Measurements from ENCODE around the gene MICU1. TPM values are rescaled to one million over a fixed set of nuclear protein-coding genes. Genes with fewer than 3 reads are reported as not detected.
A peak's percentile ranks its signal among the peaks of the same experiment; 100 is the strongest.

The MICU1 gene
- total RNA-seq, 1 donor from 2014 or later = 28.7 TPM

GRCh38 chr10:72322280-72323058 is 303.4 kb downstream of the MICU1 start:
- Histone ChIP-seq H3K9ac (ENCODE audit: low read length) (no peak overlapping the region), H2AFZ (ENCODE audit: low read depth, low read length) (peak overlapping the region; percentile 32), H3K79me2 (ENCODE audit: insufficient read depth, low read length) (no peaks in the 10 kb centered on the region), H3K4me1 (ENCODE audit: insufficient read depth, low read length) (peaks cover 46% of the 10 kb centered on the region), H3K27me3 (ENCODE audit: insufficient read depth, low read length) (no peaks in the 10 kb centered on the region), H3K9me3 (ENCODE audit: insufficient read depth, low read depth, low read length) (no peaks in the 10 kb centered on the region), H4K20me1 (ENCODE audit: insufficient read depth, low read length) (no peaks in the 10 kb centered on the region), H3K27ac (ENCODE audit: low read depth, low read length) (peak overlapping the region; percentile 88), H3K4me3 (ENCODE audit: insufficient read depth, low read depth, low read length) (no peak overlapping the region), H3K36me3 (ENCODE audit: insufficient read depth, low read length) (no peaks in the 10 kb centered on the region), H3K4me2 (ENCODE audit: low read length) (no peak overlapping the region)
- no peak for TF ChIP-seq CTCF (IDR thresholded peaks at IDR 0.05; ENCODE audit: insufficient read depth, low read depth, low read length)
- H3K36me3 Mint-ChIP-seq (ENCODE audit: low read depth, unreplicated experiment) = no peaks in the 10 kb centered on the region
- peaks cover 25% of the 10 kb centered on the region for H3K4me1 Mint-ChIP-seq (ENCODE audit: low read depth, unreplicated experiment)
- H3K27ac Mint-ChIP-seq (ENCODE audit: unreplicated experiment) = peak overlapping the region; percentile 100
- H3K9me3 Mint-ChIP-seq (ENCODE audit: unreplicated experiment) = no peaks in the 10 kb centered on the region
- peak overlapping the region; percentile 62 for H3K4me3 Mint-ChIP-seq (ENCODE audit: unreplicated experiment)
- FAIRE-seq (no peak), DNase-seq (ENCODE audit: low read depth) (no peak)
- H3K27me3 Mint-ChIP-seq (ENCODE audit: low read depth, unreplicated experiment) = no peaks in the 10 kb centered on the region

- Mint-ChIP-seq H3K36me3 (ENCODE audit: low read depth, unreplicated experiment) (no peaks in the 10 kb centered on the region), H3K4me3 (ENCODE audit: unreplicated experiment) (peak overlapping the region; percentile 62), H3K9me3 (ENCODE audit: unreplicated experiment) (no peaks in the 10 kb centered on the region), H3K27me3 (ENCODE audit: low read depth, unreplicated experiment) (no peaks in the 10 kb centered on the region), H3K27ac (ENCODE audit: unreplicated experiment) (peak overlapping the region; percentile 100), H3K4me1 (ENCODE audit: low read depth, unreplicated experiment) (peaks cover 25% of the 10 kb centered on the region)
- no peaks in the 10 kb centered on the region for H3K27me3 ChIP-seq (ENCODE audit: insufficient read depth, low read length)
- no peak overlapping the region for H3K4me3 ChIP-seq (ENCODE audit: insufficient read depth, low read depth, low read length)
- H3K36me3 ChIP-seq (ENCODE audit: insufficient read depth, low read length) = no peaks in the 10 kb centered on the region
- H3K9me3 ChIP-seq (ENCODE audit: insufficient read depth, low read depth, low read length) = no peaks in the 10 kb centered on the region
- peak overlapping the region; percentile 32 for H2AFZ ChIP-seq (ENCODE audit: low read depth, low read length)
- no peak overlapping the region for H3K4me2 ChIP-seq (ENCODE audit: low read length)
- H3K27ac ChIP-seq (ENCODE audit: low read depth, low read length) = peak overlapping the region; percentile 88
- DNase-seq (ENCODE audit: low read depth) = no peak
- TF ChIP-seq EZH2 (IDR thresholded peaks at IDR 0.05; ENCODE audit: insufficient read depth, low read length) (no peak), CTCF (IDR thresholded peaks at IDR 0.05; ENCODE audit: insufficient read depth, low read depth, low read length) (no peak)
- H3K9ac ChIP-seq (ENCODE audit: low read length) = peak overlapping the region; percentile 77
- peaks cover 46% of the 10 kb centered on the region for H3K4me1 ChIP-seq (ENCODE audit: insufficient read depth, low read length)
- H3K79me2 ChIP-seq (ENCODE audit: insufficient read depth, low read length) = no peaks in the 10 kb centered on the region
- FAIRE-seq = no peak
- no peaks in the 10 kb centered on the region for H4K20me1 ChIP-seq (ENCODE audit: insufficient read depth, low read length)
These were observed 303.9 kb downstream of the MICU1 start for GRCh38 chr10:72322030-72322279.

GRCh38 chr10:72321248-72322029 is 304.4 kb downstream of the MICU1 start:
- Histone ChIP-seq H3K36me3 (ENCODE audit: insufficient read depth, low read length) (no peaks in the 10 kb centered on the region), H3K27me3 (ENCODE audit: insufficient read depth, low read length) (no peaks in the 10 kb centered on the region), H3K27ac (ENCODE audit: low read depth, low read length) (peak overlapping the region; percentile 88), H3K4me1 (ENCODE audit: insufficient read depth, low read length) (peaks cover 46% of the 10 kb centered on the region), H3K4me3 (ENCODE audit: insufficient read depth, low read depth, low read length) (no peak overlapping the region), H3K4me2 (ENCODE audit: low read length) (peak overlapping the region; percentile 81), H3K9me3 (ENCODE audit: insufficient read depth, low read depth, low read length) (no peaks in the 10 kb centered on the region), H4K20me1 (ENCODE audit: insufficient read depth, low read length) (no peaks in the 10 kb centered on the region), H3K79me2 (ENCODE audit: insufficient read depth, low read length) (no peaks in the 10 kb centered on the region), H2AFZ (ENCODE audit: low read depth, low read length) (no peak overlapping the region), H3K9ac (ENCODE audit: low read length) (peak overlapping the region; percentile 77)
- no peak overlapping the region for H3K4me3 Mint-ChIP-seq (ENCODE audit: unreplicated experiment)
- no peaks in the 10 kb centered on the region for H3K27me3 Mint-ChIP-seq (ENCODE audit: low read depth, unreplicated experiment)
- peaks cover 22% of the 10 kb centered on the region for H3K4me1 Mint-ChIP-seq (ENCODE audit: low read depth, unreplicated experiment)
- no peaks in the 10 kb centered on the region for H3K36me3 Mint-ChIP-seq (ENCODE audit: low read depth, unreplicated experiment)
- DNase-seq (ENCODE audit: low read depth) (no peak), FAIRE-seq (no peak)
- TF ChIP-seq CTCF (IDR thresholded peaks at IDR 0.05; ENCODE audit: insufficient read depth, low read depth, low read length) (no peak), EZH2 (IDR thresholded peaks at IDR 0.05; ENCODE audit: insufficient read depth, low read length) (no peak)
- H3K27ac Mint-ChIP-seq (ENCODE audit: unreplicated experiment) = peak overlapping the region; percentile 100
- H3K9me3 Mint-ChIP-seq (ENCODE audit: unreplicated experiment) = no peaks in the 10 kb centered on the region

All from astrocyte (in vitro differentiated cells and primary cell).